PFSK-1 (cell line): ENCODE measurements around the gene TAS2R8.

Experiments
- POLR2AphosphoS5 ChIP-seq: IDR thresholded peaks from 2 replicates; pipeline ENCODE4 v1.6.1; 2012; ENCODE audit warnings: low read depth, mild to moderate bottlenecking, control low read depth, low read length, moderate library complexity
- REST ChIP-seq, 2 experiments: IDR thresholded peaks; 2 replicates each; pipeline versions ENCODE4 v1.6.1 to v1.8.0; 2011 to 2012; ENCODE audit warnings: low read depth in 2 of 2, low read length in 2 of 2, control low read depth in 1 of 2, inconsistent platforms in 1 of 2, mild to moderate bottlenecking in 1 of 2, moderate library complexity in 1 of 2; ENCODE audit not compliant: insufficient read depth in 1 of 2
- SIN3A ChIP-seq: IDR thresholded peaks from 2 replicates; pipeline ENCODE4 v1.6.1; 2012; ENCODE audit warnings: mild to moderate bottlenecking, low read length, moderate library complexity, borderline replicate concordance; ENCODE audit not compliant: insufficient read depth
- TAF1 ChIP-seq: IDR thresholded peaks from 2 replicates; pipeline ENCODE4 v1.6.1; 2012; ENCODE audit warnings: low read length, control low read depth, borderline replicate concordance; ENCODE audit not compliant: insufficient read depth

DNA sequence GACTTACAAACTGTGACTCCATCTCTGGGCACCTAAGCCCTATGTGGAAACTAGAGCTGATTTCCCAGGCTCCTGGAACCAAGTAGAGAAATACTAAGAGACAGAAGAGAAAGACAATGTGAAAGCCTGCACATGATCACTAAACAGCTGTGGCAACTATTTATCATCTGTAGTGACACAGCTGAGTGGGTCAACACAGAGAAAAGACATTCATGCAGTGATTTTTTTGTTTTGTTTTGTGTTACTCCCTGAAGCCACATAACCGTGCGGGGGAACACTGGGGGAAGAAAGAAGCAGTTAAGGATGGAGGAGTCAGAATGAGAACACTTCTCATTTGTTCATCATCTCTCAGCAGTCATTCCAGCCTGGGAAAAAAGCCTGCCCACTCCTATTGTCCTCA is 40.7 kb upstream of the TAS2R8 start:
- TF ChIP-seq REST (IDR thresholded peaks at IDR 0.05; ENCODE audit: insufficient read depth in 1 of 2, low read depth in 2 of 2, low read length in 2 of 2) (no peak), SIN3A (no peak), TAF1 (no peak), POLR2AphosphoS5 (no peak)
